Adipocyte (in vitro differentiated cells): Measurements from ENCODE around the gene SLC9A2.
A peak's percentile ranks its signal among the peaks of the same experiment; 100 is the strongest.

ENCODE experiments used
- DNase-seq: peaks from one replicate; pipeline ENCODE4 v3.0.0-alpha.2; 2015; ENCODE audit warnings: low read depth
- H3K27me3 ChIP-seq: replicated peaks from 2 replicates; pipeline ENCODE4 v1.7.0; 2013; ENCODE audit warnings: mild to moderate bottlenecking, low read length, moderate library complexity; ENCODE audit not compliant: control insufficient read depth, insufficient read depth
- H3K36me3 ChIP-seq: 2 replicates; pipeline ENCODE4 v1.7.0; 2013; ENCODE audit warnings: low read length, mild to moderate bottlenecking, moderate library complexity; ENCODE audit not compliant: control insufficient read depth, insufficient read depth, severe bottlenecking
- H3K4me1 ChIP-seq: 2 replicates; pipeline ENCODE4 v1.7.0; 2013; ENCODE audit warnings: mild to moderate bottlenecking, low read length, moderate library complexity; ENCODE audit not compliant: control insufficient read depth, insufficient read depth
- H3K4me3 ChIP-seq: 2 replicates; pipeline ENCODE4 v1.7.0; 2013; ENCODE audit warnings: mild to moderate bottlenecking, low read length, moderate library complexity
- H3K9ac ChIP-seq: 2 replicates; pipeline ENCODE4 v1.7.0; 2013; ENCODE audit warnings: mild to moderate bottlenecking, low read length, moderate library complexity
- H3K9me3 ChIP-seq: 2 replicates; pipeline ENCODE4 v1.7.0; 2013; ENCODE audit warnings: mild to moderate bottlenecking, low read length, moderate library complexity; ENCODE audit not compliant: control insufficient read depth

The SLC9A2 gene

GRCh38 chr2:102593516-102593915 lies 25.8 kb upstream of the SLC9A2 start:
- no peaks in the 10 kb centered on the region for H3K9me3 ChIP-seq
- H3K9ac ChIP-seq: no peak overlapping the region
- H3K36me3 ChIP-seq: no peaks in the 10 kb centered on the region
- H3K4me1 ChIP-seq: no peaks in the 10 kb centered on the region
- no peak overlapping the region for H3K4me3 ChIP-seq
- H3K27me3 ChIP-seq: peaks cover 6% of the 10 kb centered on the region
- DNase-seq: no peak

- Histone ChIP-seq H3K4me3 (no peak overlapping the region), H3K9ac (no peak overlapping the region), H3K4me1 (no peaks in the 10 kb centered on the region), H3K27me3 (peaks cover 6% of the 10 kb centered on the region), H3K9me3 (no peaks in the 10 kb centered on the region), H3K36me3 (no peaks in the 10 kb centered on the region)
- DNase-seq: no peak
Observed at GRCh38 chr2:102594445-102595016, 24.8 kb upstream of the SLC9A2 start.

GRCh38 chr2:102597788-102598187 lies 21.6 kb upstream of the SLC9A2 start:
- peaks cover 10% of the 10 kb centered on the region for H3K27me3 ChIP-seq
- no peak overlapping the region for H3K9ac ChIP-seq
- no peaks in the 10 kb centered on the region for H3K9me3 ChIP-seq
- no peaks in the 10 kb centered on the region for H3K4me1 ChIP-seq
- DNase-seq: no peak
- H3K36me3 ChIP-seq: no peaks in the 10 kb centered on the region
- H3K4me3 ChIP-seq: no peak overlapping the region

- no peaks in the 10 kb centered on the region for H3K4me1 ChIP-seq
- peaks cover 13% of the 10 kb centered on the region for H3K27me3 ChIP-seq
- no peaks in the 10 kb centered on the region for H3K9me3 ChIP-seq
- H3K4me3 ChIP-seq: no peak overlapping the region
- H3K9ac ChIP-seq: no peak overlapping the region
- no peaks in the 10 kb centered on the region for H3K36me3 ChIP-seq
- no peak for DNase-seq
Observed at GRCh38 chr2:102599486-102599885, 19.9 kb upstream of the SLC9A2 start.

- no peak for DNase-seq
- no peaks in the 10 kb centered on the region for H3K4me1 ChIP-seq
Observed at GRCh38 chr2:102601730-102602129, 17.6 kb upstream of the SLC9A2 start.

GRCh38 chr2:102603904-102604303 lies 15.4 kb upstream of the SLC9A2 start:
- no peak overlapping the region for H3K4me3 ChIP-seq
- no peaks in the 10 kb centered on the region for H3K9me3 ChIP-seq
- peaks cover 7% of the 10 kb centered on the region for H3K27me3 ChIP-seq
- no peaks in the 10 kb centered on the region for H3K4me1 ChIP-seq
- DNase-seq: no peak
- no peak overlapping the region for H3K9ac ChIP-seq
- H3K36me3 ChIP-seq: no peaks in the 10 kb centered on the region

More at GRCh38 chr2:102601730-102602129, 17.6 kb upstream of the SLC9A2 start:
- H3K9ac ChIP-seq: no peak overlapping the region
- no peak overlapping the region for H3K4me3 ChIP-seq
- peaks cover 9% of the 10 kb centered on the region for H3K27me3 ChIP-seq
- H3K36me3 ChIP-seq: no peaks in the 10 kb centered on the region
- H3K9me3 ChIP-seq: no peaks in the 10 kb centered on the region

- Histone ChIP-seq H3K9me3 (no peaks in the 10 kb centered on the region), H3K4me3 (no peak overlapping the region), H3K27me3 (peaks cover 7% of the 10 kb centered on the region), H3K36me3 (no peaks in the 10 kb centered on the region), H3K4me1 (no peaks in the 10 kb centered on the region), H3K9ac (no peak overlapping the region)
- DNase-seq: no peak
Observed at GRCh38 chr2:102604769-102605168, 14.6 kb upstream of the SLC9A2 start.

GRCh38 chr2:102606353-102606752 lies 13.0 kb upstream of the SLC9A2 start:
- Histone ChIP-seq H3K9me3 (no peaks in the 10 kb centered on the region), H3K36me3 (no peaks in the 10 kb centered on the region), H3K4me3 (no peak overlapping the region), H3K4me1 (no peaks in the 10 kb centered on the region), H3K9ac (no peak overlapping the region), H3K27me3 (peaks cover 17% of the 10 kb centered on the region)
- DNase-seq: peak; percentile 15

GRCh38 chr2:102615620-102616436 lies 3.5 kb upstream of the SLC9A2 start:
- Histone ChIP-seq H3K4me1 (peaks cover 11% of the 10 kb centered on the region), H3K36me3 (no peaks in the 10 kb centered on the region), H3K9ac (no peak overlapping the region), H3K27me3 (peaks cover 70% of the 10 kb centered on the region), H3K4me3 (no peak overlapping the region), H3K9me3 (peaks cover 3% of the 10 kb centered on the region)
- DNase-seq: peak; percentile 81

GRCh38 chr2:102618452-102619413 lies 620 bp upstream of the SLC9A2 start:
- peak overlapping the region; percentile 77 for H3K4me3 ChIP-seq
- H3K9ac ChIP-seq: no peak overlapping the region
- no peaks in the 10 kb centered on the region for H3K9me3 ChIP-seq
- H3K27me3 ChIP-seq: peaks cover 67% of the 10 kb centered on the region
- DNase-seq: peak; percentile 31
- no peaks in the 10 kb centered on the region for H3K36me3 ChIP-seq
- peaks cover 11% of the 10 kb centered on the region for H3K4me1 ChIP-seq

GRCh38 chr2:102620332-102620731 lies 979 bp downstream of the SLC9A2 start:
- H3K4me3 ChIP-seq: no peak overlapping the region
- no peaks in the 10 kb centered on the region for H3K9me3 ChIP-seq
- no peaks in the 10 kb centered on the region for H3K36me3 ChIP-seq
- peaks cover 52% of the 10 kb centered on the region for H3K27me3 ChIP-seq
- H3K9ac ChIP-seq: no peak overlapping the region
- DNase-seq: no peak
- peaks cover 11% of the 10 kb centered on the region for H3K4me1 ChIP-seq
